GM18858 (cell line): ENCODE results near the gene NFKBIZ.

Source experiments
- ATAC-seq: cut with Tn5 transposase; IDR thresholded peaks from one replicate; pipeline ENCODE4 v1.9.1; 2021; ENCODE audit not compliant: unreplicated experiment

The NFKBIZ gene

GRCh38 chr3:101848754-101849713, at the start of gene NFKBIZ:
Gene NFKBIZ (plus strand): TSS chr3:101849514. CDS start chr3:101849629, 115 bp downstream.
- ATAC-seq: peak; percentile 49

- no peak for ATAC-seq
Measured at GRCh38 chr3:101801174-101801573, 48.1 kb upstream of the NFKBIZ start.

GRCh38 chr3:101802179-101802578, 47.1 kb upstream of the NFKBIZ start:
- ATAC-seq: no peak

- peak; percentile 92 for ATAC-seq
Measured at GRCh38 chr3:101803173-101803782, 46.0 kb upstream of the NFKBIZ start.

- ATAC-seq: no peak
Measured at GRCh38 chr3:101803939-101804338, 45.4 kb upstream of the NFKBIZ start.

GRCh38 chr3:101806491-101806890, 42.8 kb upstream of the NFKBIZ start:
- ATAC-seq: no peak

- ATAC-seq: peak; percentile 61
Measured at GRCh38 chr3:101807888-101808287, 41.4 kb upstream of the NFKBIZ start.

- peak; percentile 28 for ATAC-seq
Measured at GRCh38 chr3:101809178-101810021, 39.9 kb upstream of the NFKBIZ start.

- no peak for ATAC-seq
Measured at GRCh38 chr3:101810022-101810418, 39.3 kb upstream of the NFKBIZ start.

GRCh38 chr3:101811875-101812274, 37.4 kb upstream of the NFKBIZ start:
- peak; percentile 19 for ATAC-seq

- ATAC-seq: no peak
Measured at GRCh38 chr3:101812895-101813294, 36.4 kb upstream of the NFKBIZ start.

GRCh38 chr3:101813817-101814440, 35.4 kb upstream of the NFKBIZ start:
- ATAC-seq: no peak

GRCh38 chr3:101814835-101815234, 34.5 kb upstream of the NFKBIZ start:
- ATAC-seq: no peak

GRCh38 chr3:101816215-101817149, 32.8 kb upstream of the NFKBIZ start:
- no peak for ATAC-seq

GRCh38 chr3:101817992-101818391, 31.3 kb upstream of the NFKBIZ start:
- ATAC-seq: no peak

GRCh38 chr3:101819649-101820206, 29.6 kb upstream of the NFKBIZ start:
- ATAC-seq: peak; percentile 64

- ATAC-seq: no peak
Measured at GRCh38 chr3:101821503-101821902, 27.8 kb upstream of the NFKBIZ start.

- no peak for ATAC-seq
Measured at GRCh38 chr3:101823525-101823924, 25.8 kb upstream of the NFKBIZ start.

GRCh38 chr3:101824702-101825101, 24.6 kb upstream of the NFKBIZ start:
- no peak for ATAC-seq
